SK-N-SH treated with all-trans-retinoic acid at 6 μM for 48 hours (cell line): ENCODE results near the gene UGT1A4.

ENCODE experiments used
- ATAC-seq: fragments of 200-7000 bp; cut with Tn5 transposase; 3 replicates; pipeline ENCODE4 v1.9.1; 2020; ENCODE audit warnings: mild to moderate bottlenecking, moderate library complexity
- ARNTL ChIP-seq: fragments of 450-650 bp; formaldehyde crosslinking; IDR thresholded peaks from 2 replicates; pipeline ENCODE4 v1.5.0; 2020; ENCODE audit warnings: low read depth, mild to moderate bottlenecking, moderate library complexity, borderline replicate concordance
- BACH2 ChIP-seq: fragments of 250-450 bp; sonication (Bioruptor Pico); IDR thresholded peaks from 2 replicates; pipeline ENCODE4 v1.9.0; 2021; ENCODE audit warnings: mild to moderate bottlenecking, borderline replicate concordance
- CSDC2 ChIP-seq: fragments of 250-450 bp; sonication (Bioruptor Pico); IDR thresholded peaks from 2 replicates; pipeline ENCODE4 v1.5.0; 2020; ENCODE audit warnings: mild to moderate bottlenecking, moderate library complexity
- ESRRG ChIP-seq: fragments of 250-450 bp; sonication (Bioruptor Pico); IDR thresholded peaks from 2 replicates; pipeline ENCODE4 v1.6.1; 2021; ENCODE audit warnings: mild to moderate bottlenecking
- GLIS3 ChIP-seq: fragments of 250-450 bp; sonication (Bioruptor Pico); IDR thresholded peaks from 2 replicates; pipeline ENCODE4 v1.5.0; 2020; ENCODE audit warnings: mild to moderate bottlenecking, moderate library complexity
- ISL1 ChIP-seq: fragments of 250-450 bp; sonication (Bioruptor Pico); IDR thresholded peaks from 2 replicates; pipeline ENCODE4 v2.1.2; 2022; ENCODE audit warnings: mild to moderate bottlenecking, moderate library complexity
- OSR1 ChIP-seq: fragments of 250-450 bp; sonication (Bioruptor Pico); IDR thresholded peaks from 2 replicates; pipeline ENCODE4 v1.8.0; 2022; ENCODE audit warnings: moderate library complexity, mild to moderate bottlenecking, inconsistent platforms
- PPARA ChIP-seq: fragments of 250-450 bp; sonication (Bioruptor Pico); IDR thresholded peaks from 2 replicates; pipeline ENCODE4 v1.5.0; 2020; ENCODE audit warnings: mild to moderate bottlenecking, borderline replicate concordance
- RARB ChIP-seq: fragments of 250-450 bp; sonication (Bioruptor Pico); IDR thresholded peaks from 2 replicates; pipeline ENCODE4 v1.8.0; 2021; ENCODE audit warnings: mild to moderate bottlenecking, moderate library complexity
- TCF4 ChIP-seq: fragments of 250-450 bp; sonication (Bioruptor Pico); IDR thresholded peaks from 2 replicates; pipeline ENCODE4 v1.8.0; 2021; ENCODE audit warnings: mild to moderate bottlenecking, moderate library complexity, borderline replicate concordance
- TOX ChIP-seq: fragments of 250-450 bp; sonication (Bioruptor Pico); IDR thresholded peaks from 2 replicates; pipeline ENCODE4 v1.8.0; 2021; ENCODE audit warnings: mild to moderate bottlenecking, moderate library complexity, borderline replicate concordance
- ZC3H10 ChIP-seq: fragments of 250-450 bp; sonication (Bioruptor Pico); IDR thresholded peaks from 2 replicates; pipeline ENCODE4 v1.5.1; 2021; ENCODE audit warnings: mild to moderate bottlenecking, moderate library complexity
- ZFP3 ChIP-seq: fragments of 250-450 bp; sonication (Bioruptor Pico); IDR thresholded peaks from 2 replicates; pipeline ENCODE4 v1.5.0; 2020; ENCODE audit warnings: mild to moderate bottlenecking, moderate library complexity
- ZFP30 ChIP-seq: fragments of 450-650 bp; formaldehyde crosslinking; IDR thresholded peaks from 2 replicates; pipeline ENCODE4 v1.5.0; 2022; ENCODE audit warnings: mild to moderate bottlenecking, moderate library complexity
- ZNF565 ChIP-seq: fragments of 450-650 bp; formaldehyde crosslinking; conservative IDR thresholded peaks from 2 replicates; pipeline ENCODE4 v1.5.0; 2020; ENCODE audit warnings: low read depth, mild to moderate bottlenecking, moderate library complexity
- ZNF70 ChIP-seq: fragments of 450-650 bp; formaldehyde crosslinking; IDR thresholded peaks from 2 replicates; pipeline ENCODE4 v1.5.0; 2020; ENCODE audit warnings: mild to moderate bottlenecking, moderate library complexity
- TF ChIP-seq, protein P1 (sequence below): fragments of 250-450 bp; sonication (Bioruptor Pico); IDR thresholded peaks from 2 replicates; pipeline ENCODE4 v1.5.1; 2021; ENCODE audit warnings: mild to moderate bottlenecking, moderate library complexity
- TF ChIP-seq, protein P2 (sequence below): fragments of 250-450 bp; sonication (Bioruptor Pico); IDR thresholded peaks from 2 replicates; pipeline ENCODE4 v1.8.0; 2020; ENCODE audit warnings: mild to moderate bottlenecking, moderate library complexity, borderline replicate concordance
- TF ChIP-seq, protein P3 (sequence below): fragments of 250-450 bp; sonication (Bioruptor Pico); IDR thresholded peaks from 2 replicates; pipeline ENCODE4 v1.5.0; 2020; ENCODE audit warnings: mild to moderate bottlenecking, moderate library complexity

The UGT1A4 gene

DNA sequence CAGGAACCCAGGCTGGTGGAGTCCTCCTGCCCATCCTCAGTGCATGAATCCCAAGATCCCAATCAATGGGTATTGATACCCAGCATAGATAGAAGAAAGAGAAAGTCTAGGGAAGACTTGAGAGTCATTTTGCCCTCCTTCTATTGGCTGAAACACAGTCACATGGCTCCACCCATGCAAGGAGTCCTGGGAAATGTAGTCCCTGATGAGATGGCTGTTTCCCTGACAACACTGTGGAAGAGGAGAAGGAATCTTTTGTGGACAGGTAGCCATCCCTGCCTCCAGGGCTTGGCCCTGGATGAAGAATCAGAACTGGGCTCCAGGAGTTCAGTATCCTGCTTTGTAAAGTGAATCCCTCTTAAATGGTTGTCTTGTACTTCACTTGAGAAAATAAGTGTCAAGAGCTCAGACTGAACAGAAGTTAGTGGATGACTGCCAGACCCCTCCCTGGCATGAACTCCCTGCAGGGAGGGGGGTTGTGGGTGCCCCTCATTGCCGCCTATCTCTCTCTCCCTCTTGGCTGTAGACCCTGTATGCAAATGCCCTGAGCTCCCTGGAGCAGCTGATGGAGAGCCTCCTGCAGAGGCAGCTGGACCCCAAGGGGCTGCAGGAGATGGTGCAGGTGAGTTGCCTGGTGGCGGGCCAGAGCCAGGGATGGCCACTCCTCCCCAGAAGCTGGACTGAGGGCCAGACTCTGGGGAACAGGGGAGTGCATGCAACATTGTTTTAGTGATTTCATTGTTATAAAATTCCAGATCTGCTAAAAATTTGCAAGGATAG lies 95.7 kb downstream of the UGT1A4 start:
- TF ChIP-seq RARB (CRISPR knock-in tag) (no peak), TCF4 (CRISPR knock-in tag) (no peak)
- peak; percentile 64 for ATAC-seq

DNA sequence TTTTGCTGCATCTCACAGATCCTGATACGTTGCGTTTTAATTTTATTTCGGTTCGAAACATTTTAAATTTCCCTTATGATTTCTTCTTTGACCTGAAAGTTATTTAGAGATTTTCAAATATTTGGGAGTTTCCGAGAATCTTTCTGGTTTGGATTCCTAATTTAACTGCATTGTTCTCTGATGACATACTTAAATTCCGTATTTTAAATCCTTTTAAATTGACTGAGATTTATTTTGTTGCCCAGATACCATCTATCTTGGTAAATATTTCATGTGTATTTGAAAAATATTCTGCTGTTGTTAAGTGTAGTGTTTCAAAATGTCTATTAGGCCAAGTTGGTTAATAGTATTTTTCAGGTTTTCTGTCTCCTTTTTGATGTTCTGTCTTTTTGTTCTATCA lies 97.3 kb downstream of the UGT1A4 start:
- ATAC-seq: no peak
- TF ChIP-seq ZFP30 (CRISPR knock-in tag) (no peak), OSR1 (no peak), ISL1 (CRISPR knock-in tag) (peak; percentile 72), GLIS3 (CRISPR knock-in tag) (no peak), ZNF70 (CRISPR knock-in tag) (no peak), ESRRG (CRISPR knock-in tag) (no peak), ZNF565 (CRISPR knock-in tag) (no peak)
- TF ChIP-seq, protein P1, sequence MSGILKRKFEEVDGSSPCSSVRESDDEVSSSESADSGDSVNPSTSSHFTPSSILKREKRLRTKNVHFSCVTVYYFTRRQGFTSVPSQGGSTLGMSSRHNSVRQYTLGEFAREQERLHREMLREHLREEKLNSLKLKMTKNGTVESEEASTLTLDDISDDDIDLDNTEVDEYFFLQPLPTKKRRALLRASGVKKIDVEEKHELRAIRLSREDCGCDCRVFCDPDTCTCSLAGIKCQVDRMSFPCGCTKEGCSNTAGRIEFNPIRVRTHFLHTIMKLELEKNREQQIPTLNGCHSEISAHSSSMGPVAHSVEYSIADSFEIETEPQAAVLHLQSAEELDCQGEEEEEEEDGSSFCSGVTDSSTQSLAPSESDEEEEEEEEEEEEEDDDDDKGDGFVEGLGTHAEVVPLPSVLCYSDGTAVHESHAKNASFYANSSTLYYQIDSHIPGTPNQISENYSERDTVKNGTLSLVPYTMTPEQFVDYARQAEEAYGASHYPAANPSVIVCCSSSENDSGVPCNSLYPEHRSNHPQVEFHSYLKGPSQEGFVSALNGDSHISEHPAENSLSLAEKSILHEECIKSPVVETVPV (CRISPR knock-in tag): no peak

DNA sequence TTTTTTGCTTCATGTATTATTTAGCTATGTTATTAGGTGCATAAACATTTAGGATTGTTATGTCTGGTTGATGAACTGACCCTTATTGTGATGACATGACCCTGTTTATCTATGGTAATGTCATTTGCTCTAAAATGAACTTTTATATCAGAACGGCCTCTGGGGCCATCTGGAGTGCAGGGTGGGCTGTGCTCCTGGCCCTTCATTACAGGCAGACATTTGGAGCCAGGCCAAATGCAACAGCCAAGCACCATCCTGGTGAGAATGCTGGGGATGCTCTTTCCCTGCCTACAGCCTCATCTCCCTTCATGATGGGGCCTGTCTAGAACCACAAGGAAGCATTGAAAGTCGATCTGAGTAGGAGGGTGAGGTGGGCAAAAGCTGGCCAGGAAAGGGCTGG lies 97.8 kb downstream of the UGT1A4 start:
- TF ChIP-seq TCF4 (CRISPR knock-in tag) (peak; percentile 53), ZC3H10 (CRISPR knock-in tag) (no peak)
- ATAC-seq: peak; percentile 14; the same call in 1 of the 3 replicates

DNA sequence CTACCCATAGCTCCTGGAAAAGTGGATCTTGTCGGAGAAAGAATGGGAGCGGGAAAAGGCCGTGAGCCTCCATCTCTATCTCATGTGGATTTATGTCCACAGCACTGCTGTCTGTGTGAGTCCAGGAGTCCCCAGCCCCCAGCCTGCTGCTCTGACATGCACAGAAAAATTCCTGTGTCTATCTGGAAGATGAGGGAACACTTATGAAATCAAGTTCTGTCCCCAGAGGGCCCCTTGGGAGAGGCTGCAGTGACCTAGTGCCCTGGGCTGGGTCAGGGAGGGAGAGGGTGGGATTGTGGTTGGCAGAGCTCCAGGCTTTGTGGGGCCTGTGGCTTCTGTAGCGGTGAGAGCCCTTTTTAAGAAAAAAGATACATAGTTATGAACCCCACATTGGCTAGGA lies 98.2 kb downstream of the UGT1A4 start:
- TF ChIP-seq ESRRG (CRISPR knock-in tag) (no peak), ZNF70 (CRISPR knock-in tag) (no peak)
- no peak for ATAC-seq

DNA sequence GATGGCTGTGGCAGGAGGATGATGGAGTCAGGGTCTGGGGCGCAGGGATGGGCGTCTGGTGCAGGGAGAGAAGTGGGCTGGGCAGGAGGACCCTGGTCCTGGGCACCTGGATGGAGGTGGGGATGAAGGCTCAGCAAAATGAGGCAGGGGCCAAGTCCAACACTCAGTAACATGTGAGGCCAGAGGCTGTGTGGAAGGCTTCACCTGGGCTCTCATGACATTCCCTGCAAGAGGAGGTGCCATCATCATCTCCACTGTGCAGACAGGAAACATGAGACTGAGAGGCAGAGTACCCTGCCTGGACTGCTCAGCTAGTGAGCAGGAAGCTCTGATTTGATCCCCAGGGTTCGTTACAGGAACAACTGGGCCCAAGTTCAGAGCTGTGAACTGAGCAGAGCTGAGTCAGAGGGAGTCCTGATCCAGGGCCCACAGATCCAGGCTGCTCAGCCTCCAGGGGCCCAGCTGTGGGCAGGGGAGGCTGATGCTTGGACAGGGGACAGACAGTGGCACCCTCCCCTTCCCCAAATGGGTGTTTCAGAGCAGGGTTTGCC lies 98.9 kb downstream of the UGT1A4 start:
- no peak for ATAC-seq

More for the DNA sequence above, 98.9 kb downstream of the UGT1A4 start:
- TF ChIP-seq, protein P2, sequence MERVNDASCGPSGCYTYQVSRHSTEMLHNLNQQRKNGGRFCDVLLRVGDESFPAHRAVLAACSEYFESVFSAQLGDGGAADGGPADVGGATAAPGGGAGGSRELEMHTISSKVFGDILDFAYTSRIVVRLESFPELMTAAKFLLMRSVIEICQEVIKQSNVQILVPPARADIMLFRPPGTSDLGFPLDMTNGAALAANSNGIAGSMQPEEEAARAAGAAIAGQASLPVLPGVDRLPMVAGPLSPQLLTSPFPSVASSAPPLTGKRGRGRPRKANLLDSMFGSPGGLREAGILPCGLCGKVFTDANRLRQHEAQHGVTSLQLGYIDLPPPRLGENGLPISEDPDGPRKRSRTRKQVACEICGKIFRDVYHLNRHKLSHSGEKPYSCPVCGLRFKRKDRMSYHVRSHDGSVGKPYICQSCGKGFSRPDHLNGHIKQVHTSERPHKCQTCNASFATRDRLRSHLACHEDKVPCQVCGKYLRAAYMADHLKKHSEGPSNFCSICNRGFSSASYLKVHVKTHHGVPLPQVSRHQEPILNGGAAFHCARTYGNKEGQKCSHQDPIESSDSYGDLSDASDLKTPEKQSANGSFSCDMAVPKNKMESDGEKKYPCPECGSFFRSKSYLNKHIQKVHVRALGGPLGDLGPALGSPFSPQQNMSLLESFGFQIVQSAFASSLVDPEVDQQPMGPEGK (CRISPR knock-in tag): no peak
- TF ChIP-seq BACH2 (no peak), ZFP3 (CRISPR knock-in tag) (no peak), TCF4 (CRISPR knock-in tag) (no peak), ESRRG (CRISPR knock-in tag) (no peak), ZC3H10 (CRISPR knock-in tag) (no peak), ZFP30 (CRISPR knock-in tag) (no peak), TOX (no peak), RARB (CRISPR knock-in tag) (no peak), ZNF70 (CRISPR knock-in tag) (no peak), ARNTL (no peak), PPARA (CRISPR knock-in tag) (no peak), CSDC2 (CRISPR knock-in tag) (no peak), OSR1 (no peak), ZNF565 (CRISPR knock-in tag) (no peak)
- TF ChIP-seq, protein P3, sequence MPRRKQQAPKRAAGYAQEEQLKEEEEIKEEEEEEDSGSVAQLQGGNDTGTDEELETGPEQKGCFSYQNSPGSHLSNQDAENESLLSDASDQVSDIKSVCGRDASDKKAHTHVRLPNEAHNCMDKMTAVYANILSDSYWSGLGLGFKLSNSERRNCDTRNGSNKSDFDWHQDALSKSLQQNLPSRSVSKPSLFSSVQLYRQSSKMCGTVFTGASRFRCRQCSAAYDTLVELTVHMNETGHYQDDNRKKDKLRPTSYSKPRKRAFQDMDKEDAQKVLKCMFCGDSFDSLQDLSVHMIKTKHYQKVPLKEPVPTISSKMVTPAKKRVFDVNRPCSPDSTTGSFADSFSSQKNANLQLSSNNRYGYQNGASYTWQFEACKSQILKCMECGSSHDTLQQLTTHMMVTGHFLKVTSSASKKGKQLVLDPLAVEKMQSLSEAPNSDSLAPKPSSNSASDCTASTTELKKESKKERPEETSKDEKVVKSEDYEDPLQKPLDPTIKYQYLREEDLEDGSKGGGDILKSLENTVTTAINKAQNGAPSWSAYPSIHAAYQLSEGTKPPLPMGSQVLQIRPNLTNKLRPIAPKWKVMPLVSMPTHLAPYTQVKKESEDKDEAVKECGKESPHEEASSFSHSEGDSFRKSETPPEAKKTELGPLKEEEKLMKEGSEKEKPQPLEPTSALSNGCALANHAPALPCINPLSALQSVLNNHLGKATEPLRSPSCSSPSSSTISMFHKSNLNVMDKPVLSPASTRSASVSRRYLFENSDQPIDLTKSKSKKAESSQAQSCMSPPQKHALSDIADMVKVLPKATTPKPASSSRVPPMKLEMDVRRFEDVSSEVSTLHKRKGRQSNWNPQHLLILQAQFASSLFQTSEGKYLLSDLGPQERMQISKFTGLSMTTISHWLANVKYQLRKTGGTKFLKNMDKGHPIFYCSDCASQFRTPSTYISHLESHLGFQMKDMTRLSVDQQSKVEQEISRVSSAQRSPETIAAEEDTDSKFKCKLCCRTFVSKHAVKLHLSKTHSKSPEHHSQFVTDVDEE (CRISPR knock-in tag): no peak
